Dedifferentiated amniotic fluid mesenchymal stem cell (primary cell): ENCODE data around the gene APBB2.
A peak's percentile ranks its signal among the peaks of the same experiment; 100 is the strongest.

ENCODE experiments used
- DNase-seq: peaks from one replicate; pipeline ENCODE4 v3.0.0-alpha.2; 2016; ENCODE audit errors: extremely low spot score

Gene APBB2

DNA sequence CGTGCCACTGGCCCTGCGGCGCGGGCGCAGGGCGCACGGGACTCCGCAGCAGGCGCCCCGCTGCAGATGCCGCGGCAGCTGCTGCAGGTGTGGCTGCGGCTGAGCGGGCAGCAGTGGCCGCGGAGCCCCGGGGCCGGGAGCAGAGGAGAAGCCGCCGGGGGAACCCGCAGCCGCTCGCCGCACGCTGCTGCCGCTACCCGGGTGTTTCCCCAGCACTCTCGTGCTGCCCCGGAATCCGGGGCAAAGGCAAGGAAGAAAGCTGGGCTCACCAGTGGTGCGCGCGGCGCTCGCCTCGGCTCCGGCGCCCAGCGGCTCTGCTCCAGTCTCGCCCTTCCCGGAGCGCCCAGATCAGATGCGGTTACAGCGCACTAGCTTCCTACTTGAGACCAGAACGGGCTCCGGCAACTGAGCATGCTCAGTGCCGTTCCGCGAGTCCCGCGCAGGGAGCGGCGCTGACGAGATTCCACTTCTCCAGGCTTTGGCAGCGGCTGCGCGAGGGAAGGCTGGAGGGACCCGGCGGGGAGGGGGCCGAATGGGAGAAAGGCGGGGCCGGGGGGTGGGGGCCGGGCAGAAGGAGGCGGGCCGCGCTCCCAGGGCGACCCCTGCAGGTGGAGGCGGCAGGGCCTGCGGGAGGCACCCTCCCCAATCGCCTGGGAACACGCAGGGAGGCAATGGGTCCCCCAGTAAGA is at the start of gene APBB2:
Gene APBB2 (minus strand): TSS at position 407 of the 689 bp plus-strand sequence. CDS start 181,288 bp downstream, outside the sequence.
- peak; percentile 98 for DNase-seq

DNA sequence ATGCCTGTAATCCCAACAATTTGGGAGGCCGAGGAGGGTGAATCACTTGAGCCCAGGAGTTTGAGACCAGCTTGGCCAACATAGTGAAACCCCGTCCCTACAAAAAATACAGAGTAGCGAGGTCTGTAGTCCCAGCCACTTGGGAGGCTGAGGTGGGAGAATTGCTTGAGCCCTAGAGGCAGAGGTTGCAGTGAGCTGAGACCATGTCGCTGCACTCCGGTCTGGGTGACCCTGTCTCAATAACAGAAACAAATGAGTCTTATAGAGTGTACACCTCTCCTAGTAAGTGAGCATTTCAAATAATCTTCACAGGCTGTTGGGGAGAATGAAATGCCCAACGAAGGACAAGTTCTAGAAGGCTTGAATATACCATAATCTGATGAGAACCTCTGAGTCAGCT is 47.9 kb upstream of the APBB2 start:
- no peak for DNase-seq

DNA sequence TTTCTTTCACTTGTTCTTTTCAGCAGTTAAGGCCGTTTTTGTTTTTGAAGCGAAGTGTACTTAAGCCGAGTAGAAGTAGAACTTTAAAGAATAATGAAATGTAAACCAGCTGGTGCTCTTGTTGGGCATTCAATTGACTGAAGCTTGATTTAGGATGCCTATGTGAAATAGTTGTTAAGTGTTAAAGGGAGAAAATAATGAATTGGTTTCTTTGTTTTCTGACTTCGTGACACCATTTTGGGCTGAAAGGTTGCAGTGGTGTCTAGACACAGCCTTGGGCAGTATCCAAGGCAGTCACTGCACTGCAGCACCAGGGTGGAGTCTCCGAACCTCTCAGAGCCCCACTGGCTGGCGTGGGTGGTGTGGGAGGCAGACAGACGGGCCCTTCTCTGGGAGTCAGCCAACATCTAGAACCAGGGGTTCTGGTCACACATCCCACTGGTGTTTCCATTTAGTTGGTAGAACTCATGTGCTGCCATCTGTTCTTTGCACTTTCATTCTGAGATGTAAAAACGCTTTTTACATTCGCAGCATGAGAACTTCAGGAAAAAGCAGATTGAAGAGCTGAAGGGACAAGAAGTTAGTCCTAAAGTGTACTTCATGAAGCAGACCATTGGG is 45.9 kb upstream of the APBB2 start:
- DNase-seq: no peak

DNA sequence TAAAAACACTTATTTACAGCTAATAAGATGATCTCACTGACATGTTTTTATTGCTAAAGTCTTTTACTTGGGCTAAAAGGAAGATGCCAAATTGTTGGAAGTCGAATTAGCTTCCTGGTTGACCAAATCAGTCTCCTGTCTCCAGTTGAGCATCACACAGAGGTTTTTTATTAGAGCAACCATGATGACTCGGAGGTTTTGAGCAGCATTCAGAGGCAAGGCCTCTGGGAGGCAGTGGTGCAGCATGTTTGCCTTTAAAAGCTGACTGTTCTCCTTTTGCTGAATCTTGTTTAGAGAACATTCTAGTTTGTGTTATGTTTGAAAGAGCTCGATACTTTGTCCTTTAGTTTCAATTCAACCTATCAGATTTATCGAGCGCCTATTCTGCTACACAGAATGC is 44.4 kb upstream of the APBB2 start:
- DNase-seq: peak; percentile 74

DNA sequence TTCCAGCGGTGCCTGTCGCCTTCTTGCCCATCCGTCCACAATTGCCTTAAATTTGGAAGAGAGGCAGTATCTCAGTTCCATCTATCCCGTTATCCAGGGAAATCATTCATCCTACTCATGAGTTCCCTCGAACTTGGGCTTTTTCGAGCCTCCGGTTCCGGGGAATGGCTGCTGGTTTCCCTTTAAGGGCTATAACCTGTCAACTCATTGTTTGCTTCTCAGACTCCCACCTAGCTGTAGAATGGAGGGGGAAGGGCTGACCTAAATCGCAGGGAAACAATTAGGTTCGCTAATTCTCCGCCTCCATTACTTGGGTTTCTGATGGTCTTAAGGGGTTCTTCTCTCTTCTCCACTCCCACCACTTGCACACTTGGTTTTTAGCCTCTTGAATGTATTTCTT is 43.6 kb upstream of the APBB2 start:
- DNase-seq: no peak

DNA sequence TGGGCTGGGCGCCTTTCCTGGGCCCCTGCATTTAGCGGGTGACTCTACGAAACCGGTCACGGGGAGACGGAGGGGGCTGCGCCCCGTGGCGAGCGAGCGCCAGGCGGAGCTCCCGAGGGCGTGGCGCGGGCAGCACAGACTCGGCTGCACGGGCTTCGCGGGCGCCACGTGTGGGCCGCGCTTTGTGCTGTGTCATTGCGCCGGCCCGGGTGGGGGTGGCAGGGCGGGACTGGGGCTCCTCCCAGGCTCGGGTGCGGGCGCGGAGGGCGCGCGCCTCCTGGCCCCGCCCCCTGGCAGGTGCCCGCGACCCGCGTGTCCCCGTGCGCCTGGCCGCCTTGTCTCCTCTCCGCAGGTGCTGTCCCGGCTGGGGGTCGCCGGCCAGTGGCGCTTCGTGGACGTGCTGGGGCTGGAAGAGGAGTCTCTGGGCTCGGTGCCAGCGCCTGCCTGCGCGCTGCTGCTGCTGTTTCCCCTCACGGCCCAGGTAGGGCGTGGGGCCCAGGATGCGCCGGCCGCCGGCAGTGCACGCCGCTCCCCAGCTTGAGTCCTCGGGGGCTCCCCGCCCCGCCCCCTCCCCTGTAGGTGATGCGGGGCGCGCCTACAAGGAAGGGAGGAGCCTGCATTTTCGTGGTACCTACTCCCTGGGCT is 43.0 kb upstream of the APBB2 start:
- peak; percentile 68 for DNase-seq

DNA sequence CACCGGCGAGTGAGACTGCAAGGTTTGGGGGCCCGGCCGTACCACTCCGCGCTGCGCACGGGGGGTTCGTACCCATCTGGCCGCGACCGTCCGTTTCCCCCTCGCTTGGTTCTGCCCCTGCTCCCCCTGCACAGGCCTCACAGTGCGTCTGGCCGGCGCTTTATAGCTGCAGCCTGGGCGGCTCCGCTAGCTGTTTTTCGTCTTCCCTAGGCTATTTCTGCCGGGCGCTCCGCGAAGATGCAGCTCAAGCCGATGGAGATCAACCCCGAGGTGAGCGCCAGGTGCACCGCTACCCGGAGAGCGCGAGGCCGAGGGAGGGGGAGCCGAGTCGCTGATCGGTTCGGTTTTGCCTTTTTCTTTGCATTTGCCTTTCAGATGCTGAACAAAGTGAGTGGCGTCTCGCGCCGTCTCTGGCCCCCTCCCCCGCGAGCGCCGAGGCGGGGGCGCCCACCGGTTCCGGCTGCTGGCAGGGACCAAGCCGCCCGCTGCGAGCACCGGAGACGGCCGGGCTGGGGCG is 42.5 kb upstream of the APBB2 start, which contains the start of gene UCHL1:
Gene UCHL1 (plus strand): TSS at position 189 of the 517 bp plus-strand sequence. CDS start 49 bp downstream, at position 238.
- peak; percentile 90 for DNase-seq

DNA sequence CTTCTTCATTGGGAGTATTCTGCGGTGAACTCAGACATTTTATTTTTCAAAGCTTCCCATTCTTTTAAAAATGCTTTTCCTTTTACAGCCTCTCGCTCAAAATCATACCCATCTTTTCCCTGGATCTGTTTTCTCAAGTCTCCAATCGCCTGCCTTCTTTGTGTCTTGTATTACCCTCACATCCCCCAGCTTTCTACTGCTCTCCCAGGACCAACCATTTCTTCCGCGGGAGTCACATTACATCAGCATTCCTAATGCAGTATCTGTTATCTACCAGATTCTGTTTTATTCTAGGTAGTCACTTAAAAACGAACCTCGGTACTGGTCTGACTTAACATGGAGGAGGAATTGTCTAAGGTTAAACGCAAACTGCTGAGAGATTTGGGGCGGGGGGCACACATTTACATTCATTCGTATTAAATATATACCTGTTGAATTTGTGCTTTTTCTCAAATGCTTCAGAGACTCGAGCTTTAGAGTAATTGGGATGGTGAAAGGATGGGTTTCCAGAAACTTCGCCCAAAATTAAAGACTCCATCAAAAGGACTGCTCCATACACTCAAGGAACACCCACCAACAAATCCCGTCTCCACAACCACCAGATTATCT is 41.9 kb upstream of the APBB2 start:
- peak; percentile 76 for DNase-seq

DNA sequence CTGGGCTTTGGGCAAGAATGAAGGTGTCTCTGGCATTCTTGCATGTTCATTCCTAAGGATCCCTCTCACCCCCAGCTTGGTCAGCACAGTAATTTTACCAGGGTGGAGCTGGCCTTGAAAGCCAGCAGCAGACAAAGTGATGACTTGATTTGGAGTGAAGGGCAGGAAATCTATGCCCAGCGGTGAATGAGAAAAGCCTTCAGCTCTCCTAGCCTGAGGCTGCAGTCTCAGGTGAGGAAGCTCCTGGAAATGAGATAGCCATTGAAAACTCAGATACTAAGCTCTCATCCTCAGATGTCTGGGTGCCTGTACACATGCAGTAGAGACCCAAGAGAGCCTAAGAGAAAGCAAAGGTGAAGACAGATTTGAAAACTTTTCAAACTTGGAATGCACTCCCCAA is 31.6 kb upstream of the APBB2 start:
- DNase-seq: no peak

DNA sequence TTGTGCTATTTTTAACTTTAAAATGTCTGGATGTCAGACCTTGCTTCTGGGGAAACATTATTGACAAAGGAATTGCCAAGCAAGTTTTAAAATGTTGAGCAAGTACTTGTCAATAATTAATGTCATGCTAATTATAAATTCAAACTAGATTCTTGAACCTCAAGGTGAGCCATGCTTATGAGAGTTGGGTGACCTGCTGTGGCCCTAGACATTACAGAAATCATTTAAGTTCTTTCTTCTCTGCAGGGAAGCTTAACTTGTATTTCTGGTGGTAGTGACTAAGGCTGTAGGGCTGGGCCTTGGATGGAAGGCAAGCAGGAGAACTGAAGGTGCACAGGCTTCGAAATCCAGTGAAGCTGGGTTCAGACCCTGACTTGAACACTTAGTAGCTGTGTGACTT is 27.6 kb upstream of the APBB2 start:
- DNase-seq: no peak

DNA sequence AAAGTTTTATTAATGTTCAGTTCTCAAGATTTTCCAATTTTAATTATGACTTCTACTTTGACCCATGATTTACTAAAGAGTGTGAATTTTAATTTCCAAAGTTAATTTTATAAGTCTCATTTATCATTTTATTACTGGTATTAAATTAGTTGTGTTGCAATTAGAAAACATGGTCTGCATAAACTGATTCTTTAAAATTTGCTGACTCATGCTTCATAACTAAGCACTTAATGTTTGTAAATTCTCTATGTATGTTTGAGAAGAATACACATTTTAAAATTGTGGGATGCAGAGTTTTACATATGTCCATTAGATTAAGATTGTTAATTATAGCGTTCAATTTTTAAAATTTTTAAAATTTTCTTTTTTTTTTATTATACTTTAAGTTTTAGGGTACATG is 22.2 kb upstream of the APBB2 start:
- DNase-seq: no peak

DNA sequence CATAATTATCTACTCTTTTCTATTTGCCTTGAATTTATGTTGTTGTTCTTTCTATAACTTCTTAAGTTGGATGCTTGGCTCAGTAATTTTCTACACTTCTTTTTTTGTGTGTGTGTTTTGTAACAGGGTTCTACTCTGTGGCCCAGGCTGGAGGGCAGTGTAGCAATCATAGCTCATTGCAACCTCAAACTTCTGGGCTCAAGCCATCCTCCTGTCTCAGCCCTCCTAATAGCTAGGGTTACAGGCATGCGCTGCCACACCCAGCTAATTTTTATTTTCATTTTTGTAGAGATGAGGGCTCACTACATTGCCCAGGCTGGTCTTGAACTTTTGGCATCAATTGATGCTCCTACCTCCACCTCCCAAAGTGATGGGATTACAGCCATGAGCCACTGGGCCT is 21.7 kb upstream of the APBB2 start:
- no peak for DNase-seq

DNA sequence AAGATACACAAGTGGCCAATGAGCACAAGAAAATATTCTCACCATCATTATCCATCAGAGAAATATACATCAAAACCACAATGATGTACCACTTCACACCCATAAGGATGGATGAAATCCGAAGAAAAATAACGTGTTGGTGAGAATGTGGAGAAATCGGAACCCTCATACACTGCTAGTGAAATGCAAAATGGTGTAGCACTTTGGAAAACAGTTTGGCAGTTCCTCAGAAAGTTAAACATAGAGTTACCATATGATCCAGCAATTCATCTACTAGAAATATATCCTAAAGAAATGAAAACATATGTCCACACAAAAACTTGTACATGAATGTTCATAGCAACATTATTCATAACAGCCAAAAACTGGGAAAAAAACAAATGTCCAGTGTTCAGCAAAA is 18.5 kb upstream of the APBB2 start:
- DNase-seq: no peak

DNA sequence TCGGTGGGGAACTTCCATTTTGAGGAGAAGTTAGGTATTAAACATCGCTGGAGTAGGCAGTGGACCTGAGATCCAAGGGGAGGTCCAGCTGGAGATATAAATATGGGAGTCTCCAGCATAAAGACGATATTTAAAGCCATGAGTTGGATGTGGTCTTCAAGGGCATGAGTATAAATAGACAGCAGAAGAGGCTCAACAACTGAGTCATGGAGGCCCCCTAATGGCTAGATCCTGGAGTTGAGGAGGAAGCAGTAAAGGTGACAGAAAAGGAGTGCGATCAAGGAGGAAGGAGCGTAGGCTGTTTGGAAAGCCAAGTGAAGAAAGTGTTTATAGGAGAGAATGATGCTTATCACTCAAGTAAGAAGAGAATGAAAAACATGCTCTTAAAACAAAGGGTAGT is 18.1 kb upstream of the APBB2 start:
- DNase-seq: no peak

DNA sequence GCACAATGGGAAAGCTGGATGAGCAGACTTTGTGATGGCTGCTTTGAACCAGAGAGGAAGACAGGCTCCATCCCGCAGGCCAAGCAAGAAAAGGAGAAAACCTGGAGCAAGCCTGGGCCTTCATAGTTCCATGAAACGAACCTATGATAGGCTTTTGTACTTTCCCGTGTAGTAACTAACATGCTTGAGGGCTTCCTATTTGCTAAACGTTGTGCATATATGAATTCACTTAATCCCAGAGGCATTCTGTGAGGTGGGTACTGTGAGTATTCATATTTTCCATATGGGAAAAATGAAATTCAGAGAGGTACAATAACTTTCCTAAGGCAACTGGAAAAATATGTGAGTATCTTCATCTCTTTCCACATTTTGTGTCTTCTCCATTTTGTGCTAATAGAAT is 13.6 kb upstream of the APBB2 start:
- DNase-seq: no peak

DNA sequence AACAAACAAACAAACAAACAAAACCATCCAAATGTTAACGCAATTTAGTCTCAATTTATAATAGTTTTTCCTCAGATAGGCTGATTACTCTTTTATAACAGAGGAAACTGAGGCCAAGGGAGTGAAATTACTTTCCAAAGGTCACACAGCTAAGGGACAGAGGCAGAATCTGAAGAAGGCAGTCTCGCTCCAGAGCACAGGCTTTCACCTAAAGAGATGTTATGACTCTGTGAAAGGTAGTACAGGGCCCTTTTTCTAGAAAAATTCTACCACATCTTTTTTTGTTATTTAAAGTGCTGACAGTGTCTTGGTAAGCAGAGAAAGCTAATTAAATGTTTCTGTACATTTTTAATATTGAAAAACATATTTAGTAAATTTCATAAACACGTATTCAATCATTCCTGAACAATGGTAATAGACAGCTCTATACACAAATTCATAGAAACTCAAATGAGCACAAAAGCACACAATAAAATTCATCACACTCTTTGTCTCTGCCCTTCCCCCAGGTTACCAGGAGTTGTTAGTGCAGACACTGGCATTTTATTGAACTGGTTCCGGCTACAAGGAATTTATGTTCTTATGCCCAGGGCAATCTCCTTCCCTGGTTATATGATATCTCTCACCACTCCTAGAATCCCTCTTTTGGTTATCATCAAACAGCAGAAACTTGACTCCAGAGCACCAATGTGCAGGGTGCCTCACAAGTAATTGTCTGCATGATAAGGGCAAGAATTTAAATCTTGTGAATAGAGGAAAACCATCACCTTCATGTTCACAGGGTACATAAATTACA is 7.7 kb upstream of the APBB2 start:
- no peak for DNase-seq

DNA sequence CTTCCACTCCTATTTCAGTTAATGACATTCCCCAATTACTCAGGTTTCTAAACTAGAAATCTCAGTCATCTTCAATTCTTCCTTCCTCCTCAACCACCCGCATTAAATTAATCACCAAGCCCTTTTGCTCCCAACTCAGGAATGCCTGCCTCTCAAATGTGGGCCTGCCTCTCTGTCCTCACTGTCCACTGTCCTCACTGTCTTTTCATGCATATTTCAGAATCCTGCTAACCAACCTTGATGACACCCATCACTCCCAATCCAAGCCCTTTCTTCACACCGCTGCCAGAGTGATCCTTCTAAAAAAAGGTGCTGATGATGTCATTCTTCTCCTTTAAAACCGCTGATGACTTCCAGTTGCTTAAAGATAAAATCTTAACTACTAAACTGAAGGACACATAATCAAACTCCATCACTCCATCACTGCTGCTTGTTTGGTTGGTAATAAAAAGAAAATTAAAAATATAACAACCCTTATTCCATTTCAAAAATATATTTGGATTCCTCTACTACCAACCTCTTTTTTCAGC is 5.1 kb upstream of the APBB2 start:
- DNase-seq: no peak

DNA sequence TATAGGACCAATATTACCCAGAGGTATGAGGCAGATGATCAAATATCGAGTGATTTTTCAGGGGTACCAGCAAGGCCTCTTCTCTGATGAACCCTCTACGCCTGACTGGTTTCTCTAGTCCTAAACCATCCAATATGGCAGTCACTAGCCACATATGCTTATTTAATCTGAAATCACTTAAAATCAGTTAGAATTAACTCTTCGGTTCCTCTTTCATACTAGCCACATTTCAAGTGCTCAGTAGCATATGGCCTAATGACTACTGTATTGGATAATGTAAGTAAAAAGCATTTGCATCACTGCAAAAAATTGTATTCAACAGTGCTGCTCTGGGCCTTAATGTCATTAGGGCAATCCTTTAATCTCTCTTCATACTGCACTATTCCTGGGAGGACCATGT is 4.4 kb upstream of the APBB2 start:
- DNase-seq: no peak

DNA sequence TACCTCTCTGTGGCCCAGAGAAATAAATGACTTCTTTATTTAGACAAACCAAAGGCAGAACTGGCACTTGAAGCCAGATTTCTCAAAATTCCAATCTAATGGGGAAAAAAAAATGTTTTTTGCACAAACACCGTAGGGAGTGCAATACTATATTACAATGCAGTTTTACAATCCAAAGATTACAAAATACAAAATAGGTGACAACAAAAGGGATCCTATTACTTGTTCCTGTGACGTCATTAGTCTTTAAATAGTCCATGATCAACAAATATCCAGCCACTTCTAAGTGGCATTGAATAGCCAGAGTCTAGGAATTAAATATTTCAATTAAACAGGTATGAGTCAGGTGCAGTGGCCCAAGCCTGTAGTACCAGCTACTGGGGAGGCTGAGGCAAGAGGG is 3.0 kb upstream of the APBB2 start:
- DNase-seq: no peak

DNA sequence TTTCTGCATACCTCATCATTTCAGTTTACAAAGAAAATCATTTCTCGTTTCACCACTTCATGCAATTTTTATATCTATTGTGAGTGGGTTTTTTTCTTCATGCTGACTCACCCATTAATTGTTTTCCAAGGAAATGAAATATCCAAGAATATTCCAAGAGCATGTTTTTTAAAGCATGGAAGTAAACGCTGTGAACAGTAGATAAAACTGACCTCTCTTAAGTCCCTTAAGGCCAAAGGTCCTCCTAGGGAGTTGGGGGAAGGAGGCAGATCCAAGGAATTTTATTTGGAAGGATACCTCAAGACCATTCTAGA is 2.6 kb upstream of the APBB2 start:
- DNase-seq: no peak

DNA sequence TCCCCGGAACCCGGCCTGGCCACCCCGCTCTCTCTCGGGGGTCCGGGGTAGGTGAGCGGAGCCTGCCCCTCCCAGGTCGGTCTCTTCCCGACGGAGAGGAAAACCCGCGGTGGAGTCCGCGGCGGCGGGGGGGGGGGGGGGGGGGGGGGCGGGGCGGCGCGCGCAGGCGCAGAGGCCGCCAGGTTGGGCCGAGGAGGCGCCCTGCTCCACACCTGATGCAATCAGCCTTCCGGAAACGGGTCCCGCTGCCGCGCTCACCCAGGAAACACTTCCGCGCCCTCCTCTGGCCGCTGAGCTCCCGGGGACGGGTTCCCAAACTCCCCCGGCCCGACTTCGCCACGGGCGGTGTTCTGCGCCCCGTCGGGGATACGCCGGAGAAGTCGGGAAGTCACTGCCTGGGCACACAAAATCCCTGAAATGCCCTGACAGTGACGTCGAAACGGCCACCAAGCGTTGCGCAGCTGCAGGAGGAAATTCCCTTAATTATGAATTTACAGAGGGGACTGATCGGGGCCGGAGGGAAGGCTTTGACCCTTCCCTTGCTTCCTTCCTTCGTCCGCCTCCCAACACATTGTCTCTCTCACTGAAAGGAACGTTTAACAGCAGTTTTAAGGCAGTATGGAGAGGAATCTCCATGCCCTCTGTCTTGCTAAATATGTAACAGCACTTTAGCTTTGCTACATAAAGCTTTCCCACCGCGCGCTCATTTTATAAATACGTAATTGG is 2.1 kb upstream of the APBB2 start:
- DNase-seq: peak; percentile 59
